ENCODE data around the gene EEIG2.

The EEIG2 gene

GRCh38 chr1:108569097-108569728, 9.3 kb downstream of the EEIG2 start:
- no peak overlapping the region for H3K4me3 ChIP-seq (ENCODE audit: low read depth, low read length)
- TF ChIP-seq CTCF (IDR thresholded peaks at IDR 0.05; ENCODE audit: low read depth, low read length, missing control alignments): no peak
- DNase-seq (ENCODE audit: low read depth): no peak

- no peak for DNase-seq (ENCODE audit: low read depth)
- H3K4me3 ChIP-seq (ENCODE audit: low read depth, low read length): no peak overlapping the region
- peak; percentile 73 for TF ChIP-seq CTCF (IDR thresholded peaks at IDR 0.05; ENCODE audit: low read depth, low read length, missing control alignments)
Observed at GRCh38 chr1:108570128-108570527, 10.2 kb downstream of the EEIG2 start.

- TF ChIP-seq CTCF (IDR thresholded peaks at IDR 0.05; ENCODE audit: low read depth, low read length, missing control alignments): no peak
- H3K4me3 ChIP-seq (ENCODE audit: low read depth, low read length): no peak overlapping the region
- no peak for DNase-seq (ENCODE audit: low read depth)
Observed at GRCh38 chr1:108570998-108571401, 11.1 kb downstream of the EEIG2 start.

- H3K4me3 ChIP-seq (ENCODE audit: low read depth, low read length): no peak overlapping the region
- no peak for DNase-seq (ENCODE audit: low read depth)
- TF ChIP-seq CTCF (IDR thresholded peaks at IDR 0.05; ENCODE audit: low read depth, low read length, missing control alignments): no peak
Observed at GRCh38 chr1:108572182-108572581, 12.3 kb downstream of the EEIG2 start.

GRCh38 chr1:108573183-108573582, 13.3 kb downstream of the EEIG2 start:
- no peak overlapping the region for H3K4me3 ChIP-seq (ENCODE audit: low read depth, low read length)
- TF ChIP-seq CTCF (IDR thresholded peaks at IDR 0.05; ENCODE audit: low read depth, low read length, missing control alignments): no peak
- DNase-seq (ENCODE audit: low read depth): no peak

GRCh38 chr1:108574008-108574407, 14.1 kb downstream of the EEIG2 start:
- DNase-seq (ENCODE audit: low read depth): no peak
- H3K4me3 ChIP-seq (ENCODE audit: low read depth, low read length): no peak overlapping the region
- TF ChIP-seq CTCF (IDR thresholded peaks at IDR 0.05; ENCODE audit: low read depth, low read length, missing control alignments): no peak

GRCh38 chr1:108575375-108575774, 15.5 kb downstream of the EEIG2 start:
- H3K4me3 ChIP-seq (ENCODE audit: low read depth, low read length): no peak overlapping the region
- DNase-seq (ENCODE audit: low read depth): no peak
- TF ChIP-seq CTCF (IDR thresholded peaks at IDR 0.05; ENCODE audit: low read depth, low read length, missing control alignments): no peak

Data from GM12864 (cell line).